H9 (cell line): ENCODE data around the gene CCDC68. TPM values are rescaled to one million over a fixed set of nuclear protein-coding genes. Genes with fewer than 3 reads are reported as not detected.

Experiments
- DNase-seq: peaks from one replicate; pipeline ENCODE4 v3.0.0-alpha.2; 2017
- H2AFZ ChIP-seq: one replicate; pipeline ENCODE4 v1.6.1; 2013; ENCODE audit warnings: mild to moderate bottlenecking, low read length, control low read depth, moderate library complexity
- H2AK5ac ChIP-seq: 2 replicates; pipeline ENCODE4 v1.6.1; 2013; ENCODE audit warnings: low read length, control low read depth, mixed read lengths; ENCODE audit not compliant: insufficient read length
- H2BK120ac ChIP-seq: one replicate; pipeline ENCODE4 v1.6.1; 2013; ENCODE audit warnings: low read depth, mild to moderate bottlenecking, low read length, control low read depth, inconsistent platforms; ENCODE audit not compliant: poor library complexity, severe bottlenecking
- H2BK12ac ChIP-seq: 2 replicates; pipeline ENCODE4 v1.6.1; 2013; ENCODE audit warnings: low read length, control low read depth, mixed read lengths, low read depth; ENCODE audit not compliant: insufficient read length
- H2BK15ac ChIP-seq: 2 replicates; pipeline ENCODE4 v1.6.1; 2013; ENCODE audit warnings: low read depth, low read length, control low read depth
- H2BK20ac ChIP-seq: one replicate; pipeline ENCODE4 v1.6.1; 2013; ENCODE audit warnings: low read depth, mild to moderate bottlenecking, low read length, control low read depth, inconsistent platforms; ENCODE audit not compliant: poor library complexity, severe bottlenecking
- H2BK5ac ChIP-seq: 2 replicates; pipeline ENCODE4 v1.6.1; 2013; ENCODE audit warnings: low read length, control low read depth, mixed read lengths; ENCODE audit not compliant: insufficient read length
- H3K14ac ChIP-seq: 2 replicates; pipeline ENCODE4 v1.6.1; 2013; ENCODE audit warnings: low read length, control low read depth; ENCODE audit not compliant: insufficient read depth
- H3K18ac ChIP-seq: 2 replicates; pipeline ENCODE4 v1.6.1; 2013; ENCODE audit warnings: low read depth, mild to moderate bottlenecking, mixed read lengths, low read length, control low read depth; ENCODE audit not compliant: insufficient read length
- H3K23ac ChIP-seq: 2 replicates; pipeline ENCODE4 v1.6.1; 2013; ENCODE audit warnings: low read length, control low read depth, mixed read lengths, low read depth; ENCODE audit not compliant: insufficient read length
- H3K23me2 ChIP-seq: 2 replicates; pipeline ENCODE4 v1.6.1; 2013; ENCODE audit warnings: low read depth, mild to moderate bottlenecking, mixed read lengths, low read length, control low read depth; ENCODE audit not compliant: insufficient read length, poor library complexity, severe bottlenecking
- H3K27ac ChIP-seq: 2 replicates; pipeline ENCODE4 v1.5.1; 2013; ENCODE audit warnings: low read length, control low read depth, mixed read lengths, low read depth; ENCODE audit not compliant: insufficient read length
- H3K27me3 ChIP-seq: 2 replicates; pipeline ENCODE4 v1.6.1; 2013; ENCODE audit warnings: low read length, control low read depth, inconsistent platforms; ENCODE audit not compliant: insufficient read depth
- H3K4ac ChIP-seq: 2 replicates; pipeline ENCODE4 v1.6.1; 2013; ENCODE audit warnings: low read depth, mild to moderate bottlenecking, control low read depth, inconsistent platforms, low read length, moderate library complexity
- H3K4me1 ChIP-seq: 2 replicates; pipeline ENCODE4 v1.6.1; 2013; ENCODE audit warnings: low read length, control low read depth, inconsistent platforms; ENCODE audit not compliant: insufficient read depth
- H3K4me2 ChIP-seq: 2 replicates; pipeline ENCODE4 v1.6.1; 2013; ENCODE audit warnings: low read length, control low read depth, mixed read lengths; ENCODE audit not compliant: insufficient read length, insufficient read depth
- H3K56ac ChIP-seq: 2 replicates; pipeline ENCODE4 v1.6.1; 2013; ENCODE audit warnings: low read depth, mild to moderate bottlenecking, mixed read lengths, low read length, control low read depth; ENCODE audit not compliant: insufficient read length
- H3K79me1 ChIP-seq: 2 replicates; pipeline ENCODE4 v1.6.1; 2013; ENCODE audit warnings: low read depth, mild to moderate bottlenecking, moderate library complexity, low read length, control low read depth, inconsistent platforms; ENCODE audit not compliant: insufficient read depth, poor library complexity, severe bottlenecking
- H3K79me2 ChIP-seq: 2 replicates; pipeline ENCODE4 v1.6.1; 2013; ENCODE audit warnings: low read length, control low read depth, inconsistent platforms; ENCODE audit not compliant: insufficient read depth
- H3K9ac ChIP-seq: 2 replicates; pipeline ENCODE4 v1.6.1; 2013; ENCODE audit warnings: low read length, control low read depth, mixed read lengths; ENCODE audit not compliant: insufficient read length; ENCODE audit errors: extremely low read depth
- H3K9me3 ChIP-seq: one replicate; pipeline ENCODE4 v1.6.1; 2013; ENCODE audit warnings: low read depth, low read length, inconsistent platforms; ENCODE audit not compliant: control insufficient read depth
- H3T11ph ChIP-seq: one replicate; pipeline ENCODE4 v1.6.1; 2013; ENCODE audit warnings: mild to moderate bottlenecking, low read length, control low read depth, inconsistent platforms
- H4K20me1 ChIP-seq: one replicate; pipeline ENCODE4 v1.6.1; 2013; ENCODE audit not compliant: control insufficient read depth, insufficient read length, insufficient read depth
- H4K5ac ChIP-seq: 2 replicates; pipeline ENCODE4 v1.6.1; 2013; ENCODE audit warnings: low read depth, mild to moderate bottlenecking, mixed read lengths, low read length, control low read depth; ENCODE audit not compliant: insufficient read length
- H4K8ac ChIP-seq: replicated peaks from 2 replicates; pipeline ENCODE4 v1.6.1; 2013; ENCODE audit warnings: low read length, control low read depth, mixed read lengths, low read depth; ENCODE audit not compliant: insufficient read length
- H4K91ac ChIP-seq: 2 replicates; pipeline ENCODE4 v1.6.1; 2013; ENCODE audit warnings: low read depth, mild to moderate bottlenecking, moderate library complexity, mixed read lengths, low read length, control low read depth; ENCODE audit not compliant: insufficient read length
- H3K27ac Mint-ChIP-seq, 3 experiments: 2 replicates in 2 of 3; 3 replicates in 1 of 3; pipeline ENCODE4 v1.8.0; 2020 to 2021; ENCODE audit warnings: mixed read lengths in 3 of 3, mild to moderate bottlenecking in 1 of 3, moderate library complexity in 1 of 3
- H3K27me3 Mint-ChIP-seq: 2 replicates; pipeline ENCODE4 v1.8.0; 2021; ENCODE audit warnings: low read depth, mild to moderate bottlenecking, moderate library complexity, mixed read lengths
- H3K36me3 Mint-ChIP-seq, 3 experiments: 2 replicates in 2 of 3; 3 replicates in 1 of 3; pipeline ENCODE4 v1.8.0; 2020 to 2021; ENCODE audit warnings: low read depth in 3 of 3, mixed read lengths in 3 of 3; ENCODE audit not compliant: insufficient read depth in 1 of 3
- H3K4me1 Mint-ChIP-seq, 2 experiments: 2 replicates each; pipeline ENCODE4 v1.8.0; 2020; ENCODE audit warnings: mixed read lengths in 2 of 2
- H3K4me3 Mint-ChIP-seq, 2 experiments: 2 replicates in 1 of 2; 3 replicates in 1 of 2; pipeline ENCODE4 v1.8.0; 2020 to 2021; ENCODE audit warnings: mild to moderate bottlenecking in 2 of 2, mixed read lengths in 2 of 2, moderate library complexity in 1 of 2
- H3K9me3 Mint-ChIP-seq, 2 experiments: 2 replicates in 1 of 2; 3 replicates in 1 of 2; pipeline ENCODE4 v1.8.0; 2020; ENCODE audit warnings: mild to moderate bottlenecking in 2 of 2, mixed read lengths in 2 of 2, moderate library complexity in 1 of 2
- WGBS: extraction: QIAGEN DNeasy Blood & Tissue Kit; methylation state at CpG from one replicate; pipeline ENCODE4 v1.1.7; 2013; ENCODE audit warnings: missing lambda C conversion rate, low lambda C conversion rate, mixed read lengths; ENCODE audit not compliant: insufficient read length; ENCODE audit errors: extremely low coverage; 5-methylcytosine and 5-hydroxymethylcytosine counted together
- total RNA-seq: library from RNA; stranded (reverse); gene quantifications from 2 replicates; pipeline ENCODE4 v1.2.1, GENCODE V29; 2021
- TF ChIP-seq, protein P1 (sequence below): fragments of 200-600 bp; sonication (generic); conservative IDR thresholded peaks from 3 replicates; pipeline ENCODE4 v1.8.0; 2021; ENCODE audit warnings: antibody characterized with exemption, mild to moderate bottlenecking

The CCDC68 gene
- total RNA-seq, 1 experiment from 2014 or later = not detected

DNA sequence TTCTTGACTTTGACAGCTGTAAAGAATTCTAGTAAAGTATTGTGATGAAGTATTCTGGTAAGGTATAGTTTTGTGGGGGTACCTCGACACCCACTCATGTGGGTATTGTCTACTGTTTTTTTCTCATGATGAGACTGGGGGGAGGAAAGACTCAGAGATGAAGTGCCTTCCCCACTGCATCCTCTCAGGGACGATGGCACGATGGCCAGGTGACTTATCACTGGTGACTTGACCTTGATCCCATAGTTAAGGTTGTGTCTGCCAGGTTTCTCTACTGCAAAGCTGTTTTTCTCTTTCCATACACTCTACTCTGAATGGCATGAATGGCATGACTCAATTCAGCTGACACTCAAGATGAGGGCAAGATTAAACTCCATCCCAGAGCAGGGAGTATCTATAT is 936 bp upstream of the CCDC68 start:
- WGBS = no CpG with 5 or more reads among the region's 3 CpGs
- DNase-seq = no peak
- Mint-ChIP-seq H3K4me3 (no peak overlapping the region), H3K27ac (no peak overlapping the region), H3K4me1 (no peaks in the 10 kb centered on the region), H3K9me3 (no peaks in the 10 kb centered on the region), H3K27me3 (no peaks in the 10 kb centered on the region), H3K36me3 (no peaks in the 10 kb centered on the region)
- H3K79me2 ChIP-seq = no peaks in the 10 kb centered on the region
- H3K4me1 ChIP-seq = no peaks in the 10 kb centered on the region
- no peak overlapping the region for H2AFZ ChIP-seq
- H2BK15ac ChIP-seq = no peak overlapping the region
- no peaks in the 10 kb centered on the region for H3K9me3 ChIP-seq
- H3K27me3 ChIP-seq = no peaks in the 10 kb centered on the region
- TF ChIP-seq, protein P1, sequence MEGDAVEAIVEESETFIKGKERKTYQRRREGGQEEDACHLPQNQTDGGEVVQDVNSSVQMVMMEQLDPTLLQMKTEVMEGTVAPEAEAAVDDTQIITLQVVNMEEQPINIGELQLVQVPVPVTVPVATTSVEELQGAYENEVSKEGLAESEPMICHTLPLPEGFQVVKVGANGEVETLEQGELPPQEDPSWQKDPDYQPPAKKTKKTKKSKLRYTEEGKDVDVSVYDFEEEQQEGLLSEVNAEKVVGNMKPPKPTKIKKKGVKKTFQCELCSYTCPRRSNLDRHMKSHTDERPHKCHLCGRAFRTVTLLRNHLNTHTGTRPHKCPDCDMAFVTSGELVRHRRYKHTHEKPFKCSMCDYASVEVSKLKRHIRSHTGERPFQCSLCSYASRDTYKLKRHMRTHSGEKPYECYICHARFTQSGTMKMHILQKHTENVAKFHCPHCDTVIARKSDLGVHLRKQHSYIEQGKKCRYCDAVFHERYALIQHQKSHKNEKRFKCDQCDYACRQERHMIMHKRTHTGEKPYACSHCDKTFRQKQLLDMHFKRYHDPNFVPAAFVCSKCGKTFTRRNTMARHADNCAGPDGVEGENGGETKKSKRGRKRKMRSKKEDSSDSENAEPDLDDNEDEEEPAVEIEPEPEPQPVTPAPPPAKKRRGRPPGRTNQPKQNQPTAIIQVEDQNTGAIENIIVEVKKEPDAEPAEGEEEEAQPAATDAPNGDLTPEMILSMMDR = no peak
- no peak overlapping the region for H3K4me2 ChIP-seq
- no peaks in the 10 kb centered on the region for H4K20me1 ChIP-seq
- H3K27ac ChIP-seq = no peak overlapping the region
- no peak overlapping the region for H3K9ac ChIP-seq
- H2BK20ac ChIP-seq = no peak overlapping the region
- no peak overlapping the region for H3K4ac ChIP-seq
- no peak overlapping the region for H4K8ac ChIP-seq
- H2BK12ac ChIP-seq = no peak overlapping the region
- H3K18ac ChIP-seq = no peak overlapping the region
- H3K79me1 ChIP-seq = no peaks in the 10 kb centered on the region
- no peak overlapping the region for H2BK5ac ChIP-seq
- no peak overlapping the region for H3K14ac ChIP-seq
- no peak overlapping the region for H3K56ac ChIP-seq
- H2BK120ac ChIP-seq = no peak overlapping the region
- H4K91ac ChIP-seq = no peak overlapping the region
- H3T11ph ChIP-seq = no peak overlapping the region
- H2AK5ac ChIP-seq = no peak overlapping the region
- no peak overlapping the region for H4K5ac ChIP-seq
- H3K23me2 ChIP-seq = no peaks in the 10 kb centered on the region
- no peak overlapping the region for H3K23ac ChIP-seq
